Adipose tissue (tissue), 3 donors: Measurements from ENCODE around the gene HECW1. TPM values are rescaled to one million over a fixed set of nuclear protein-coding genes. Genes with fewer than 3 reads are reported as not detected.
"Not testable (repeated sequence)": the region's sequence is repeated elsewhere in the genome, so short reads cannot be mapped to it uniquely, and the experiment has no call there.

Experiments
- H3K27ac ChIP-seq: one replicate; pipeline ENCODE4 v1.5.1; 2013; ENCODE audit warnings: low read depth, low read length
- WGBS, 3 donors: extraction: QIAGEN DNeasy Blood & Tissue Kit; methylation state at CpG; one replicate each; pipeline ENCODE4 v1.1.7; 2013; 5-methylcytosine and 5-hydroxymethylcytosine counted together
- polyA plus RNA-seq, 3 donors: library from polyadenylated mRNA; stranded (reverse); fragments of 200-250 nt; gene quantifications; one replicate each; pipeline ENCODE4 v1.2.3, GENCODE V29; 2013
- donor health status: healthy with polysubstance abuse.
- donor health status: Bipolar disorder and iron deficiency.
- donor health status: healthy.

HECW1 gene
- polyA plus RNA-seq, 3 donors = 0.12 to 0.22 TPM; not detected in 1

- WGBS, 3 donors = 85 to 88% (median 88%) methylated on average over 15 of the region's 15 CpGs
- H3K27ac ChIP-seq = no peak overlapping the region
These were observed 442.0 kb downstream of the HECW1 start for GRCh38 chr7:43554423-43554822.

- WGBS, 3 donors = 77 to 85% (median 84%) methylated on average over 7 of the region's 7 CpGs
These were observed 445.5 kb downstream of the HECW1 start for GRCh38 chr7:43557831-43558495.

GRCh38 chr7:43559171-43559945 is 446.9 kb downstream of the HECW1 start:
- H3K27ac ChIP-seq = no peak overlapping the region
- WGBS, 3 donors = 85 to 91% (median 91%) methylated on average over 14 of the region's 14 CpGs

More at GRCh38 chr7:43557831-43558495, 445.5 kb downstream of the HECW1 start:
- H3K27ac ChIP-seq = no peak overlapping the region

- H3K27ac ChIP-seq = no peak overlapping the region
- WGBS, 3 donors = 88 to 97% (median 96%) methylated on average over 2 of the region's 2 CpGs
These were observed 447.5 kb downstream of the HECW1 start for GRCh38 chr7:43559946-43560335.

- no peak overlapping the region for H3K27ac ChIP-seq
- WGBS, 3 donors = 75 to 86% (median 84%) methylated on average over 7 of the region's 7 CpGs
These were observed 448.4 kb downstream of the HECW1 start for GRCh38 chr7:43560742-43561330.

- no peak overlapping the region for H3K27ac ChIP-seq
- WGBS, 3 donors = 87 to 93% (median 93%) methylated on average over 3 of the region's 3 CpGs
These were observed 449.9 kb downstream of the HECW1 start for GRCh38 chr7:43562383-43562782.

- 51 to 69% (median 65%) methylated on average over 6 of the region's 6 CpGs for WGBS, 3 donors
- no peak overlapping the region for H3K27ac ChIP-seq
These were observed 453.3 kb downstream of the HECW1 start for GRCh38 chr7:43565786-43566185.

GRCh38 chr7:43568529-43568928 is 456.1 kb downstream of the HECW1 start:
- H3K27ac ChIP-seq = no peak overlapping the region
- 72 to 76% (median 74%) methylated on average over 6 of the region's 6 CpGs for WGBS, 3 donors

GRCh38 chr7:43569424-43569823 is 457.0 kb downstream of the HECW1 start:
- WGBS, 3 donors = 84 to 89% (median 85%) methylated on average over 4 of the region's 4 CpGs
- no peak overlapping the region for H3K27ac ChIP-seq

GRCh38 chr7:43570688-43571365 is 458.4 kb downstream of the HECW1 start:
- WGBS, 3 donors = 93 to 98% (median 93%) methylated on average over 4 of the region's 4 CpGs
- H3K27ac ChIP-seq = no peak overlapping the region

- 16 to 54% (median 23%) methylated on average over 1 of the region's 1 CpG for WGBS, 3 donors
- H3K27ac ChIP-seq = no peak overlapping the region
These were observed 460.1 kb downstream of the HECW1 start for GRCh38 chr7:43572516-43573049.

- 79 to 94% (median 93%) methylated on average over 2 of the region's 2 CpGs for WGBS, 3 donors
- not testable (repeated sequence) for H3K27ac ChIP-seq
These were observed 461.4 kb downstream of the HECW1 start for GRCh38 chr7:43573832-43574231.

- no peak overlapping the region for H3K27ac ChIP-seq
- WGBS, 3 donors = 87 to 92% (median 92%) methylated on average over 6 of the region's 6 CpGs
These were observed 463.1 kb downstream of the HECW1 start for GRCh38 chr7:43575506-43575905.

- H3K27ac ChIP-seq = no peak overlapping the region
- WGBS, 3 donors = 92 to 96% (median 95%) methylated on average over 3 of the region's 3 CpGs
These were observed 463.8 kb downstream of the HECW1 start for GRCh38 chr7:43576241-43576640.

- no peak overlapping the region for H3K27ac ChIP-seq
- WGBS, 3 donors = 54 to 65% (median 58%) methylated on average over 6 of the region's 6 CpGs
These were observed 465.1 kb downstream of the HECW1 start for GRCh38 chr7:43577485-43577951.

GRCh38 chr7:43582503-43583423 is 470.3 kb downstream of the HECW1 start, which contains the start of gene STK17A:
TSS of gene STK17A (plus strand) at chr7:43583108. CDS start at chr7:43583244, 136 bp downstream.
- H3K27ac ChIP-seq = peak within 1 kb of the TSS; percentile 95
- 2% methylated on average over 54 to 83 of the region's 83 CpGs for WGBS, 3 donors

GRCh38 chr7:43583424-43584194 is 471.2 kb downstream of the HECW1 start:
- WGBS, 3 donors = 0% methylated on average over 65 to 66 of the region's 66 CpGs
- H3K27ac ChIP-seq = peak overlapping the region; percentile 95
